Erythroblast (primary cell): ENCODE measurements around the gene CUTC.

Experiments used
- GATA1 ChIP-seq: IDR thresholded peaks from 2 replicates; pipeline ENCODE4 v1.6.1; 2011; ENCODE audit warnings: low read depth, mild to moderate bottlenecking, control low read depth, low read length, moderate library complexity
- POLR2A ChIP-seq: IDR thresholded peaks from 2 replicates; pipeline ENCODE4 v1.6.1; 2011; ENCODE audit warnings: mild to moderate bottlenecking, low read length

DNA sequence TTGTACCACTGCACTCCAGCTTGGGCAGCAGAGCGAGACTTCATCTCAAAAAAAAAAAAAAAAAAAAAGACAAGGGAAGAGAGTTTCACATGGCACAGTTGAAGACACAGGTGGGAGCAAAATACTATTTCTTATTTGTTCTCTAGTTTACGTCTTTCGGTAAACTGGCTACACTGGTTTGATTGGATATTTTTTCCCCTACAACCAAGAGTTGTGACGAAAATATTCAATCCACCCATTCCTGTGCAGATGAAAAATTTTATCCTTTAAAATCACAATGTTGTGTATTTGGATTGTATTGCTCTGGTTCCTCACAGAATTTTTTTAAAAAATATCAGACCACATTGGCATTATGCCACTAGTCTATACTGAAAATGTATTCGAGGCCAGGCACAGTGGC is 35.9 kb downstream of the CUTC start:
- TF ChIP-seq POLR2A (no peak), GATA1 (no peak)
